Loucy (cell line): Measurements from ENCODE around the gene TLR3.

Experiments
- H2AFZ ChIP-seq: fragments of 200-600 bp; sonication (generic); 2 replicates; pipeline ENCODE4 v1.6.0; 2016; ENCODE audit warnings: antibody characterized with exemption, mild to moderate bottlenecking, low read length, moderate library complexity
- H3F3A ChIP-seq: fragments of 200-600 bp; 2 replicates; pipeline ENCODE4 v1.6.0; 2016; ENCODE audit warnings: antibody characterized with exemption, low read depth, mild to moderate bottlenecking
- H3K27me3 ChIP-seq: fragments of 200-600 bp; sonication (generic); 2 replicates; pipeline ENCODE4 v1.6.1; 2014; ENCODE audit warnings: low read length, mild to moderate bottlenecking; ENCODE audit not compliant: insufficient read depth, poor library complexity, severe bottlenecking
- H3K36me3 ChIP-seq: fragments of 200-600 bp; sonication (generic); 2 replicates; pipeline ENCODE4 v1.6.1; 2016; ENCODE audit warnings: low read length; ENCODE audit not compliant: insufficient read depth
- H3K4me1 ChIP-seq: fragments of 200-600 bp; sonication (generic); 2 replicates; pipeline ENCODE4 v1.5.1; 2014; ENCODE audit warnings: low read length, mild to moderate bottlenecking; ENCODE audit not compliant: insufficient read depth, poor library complexity, severe bottlenecking
- H3K4me2 ChIP-seq: fragments of 200-600 bp; sonication (generic); 2 replicates; pipeline ENCODE4 v1.6.0; 2014; ENCODE audit warnings: antibody characterized with exemption, low read length, low read depth, mild to moderate bottlenecking; ENCODE audit not compliant: poor library complexity, severe bottlenecking
- H3K4me3 ChIP-seq: fragments of 200-600 bp; sonication (generic); 2 replicates; pipeline ENCODE4 v1.5.1; 2014; ENCODE audit warnings: low read length, mild to moderate bottlenecking, mixed read lengths; ENCODE audit not compliant: poor library complexity, severe bottlenecking
- H3K79me2 ChIP-seq: fragments of 200-600 bp; sonication (generic); 2 replicates; pipeline ENCODE4 v1.6.1; 2014; ENCODE audit warnings: low read length; ENCODE audit not compliant: insufficient read depth
- H3K9ac ChIP-seq: fragments of 200-600 bp; sonication (generic); 2 replicates; pipeline ENCODE4 v1.6.0; 2014; ENCODE audit warnings: mild to moderate bottlenecking, low read depth, low read length, moderate library complexity; ENCODE audit not compliant: poor library complexity, severe bottlenecking
- H3K9me2 ChIP-seq: fragments of 200-600 bp; sonication (generic); replicated peaks from 2 replicates; pipeline ENCODE4 v1.6.1; 2016; ENCODE audit warnings: low read depth, low read length, mixed read lengths
- H3K9me3 ChIP-seq: fragments of 200-600 bp; sonication (generic); 2 replicates; pipeline ENCODE4 v1.6.1; 2014; ENCODE audit warnings: mild to moderate bottlenecking, antibody characterized with exemption, low read length, low read depth; ENCODE audit not compliant: insufficient read depth
- H4K20me1 ChIP-seq: fragments of 200-600 bp; sonication (generic); 2 replicates; pipeline ENCODE4 v1.6.0; 2014; ENCODE audit warnings: antibody characterized with exemption, low read length, mild to moderate bottlenecking; ENCODE audit not compliant: insufficient read depth, poor library complexity, severe bottlenecking
- CTCF ChIP-seq: fragments of 200-600 bp; sonication (generic); conservative IDR thresholded peaks from 2 replicates; pipeline ENCODE4 v1.5.1; 2014; ENCODE audit warnings: mild to moderate bottlenecking, antibody characterized with exemption, low read length
- EZH2phosphoT487 ChIP-seq: fragments of 200-600 bp; IDR thresholded peaks from 2 replicates; pipeline ENCODE4 v1.6.1; 2018; ENCODE audit warnings: antibody characterized with exemption, mild to moderate bottlenecking, moderate library complexity, borderline replicate concordance

The TLR3 gene

GRCh38 chr4:186024637-186025407 is 44.1 kb upstream of the TLR3 start:
- no peaks in the 10 kb centered on the region for H3F3A ChIP-seq
- TF ChIP-seq EZH2phosphoT487 (no peak), CTCF (no peak)
- H4K20me1 ChIP-seq = no peaks in the 10 kb centered on the region
- H2AFZ ChIP-seq = no peak overlapping the region
- H3K4me3 ChIP-seq = no peak overlapping the region
- H3K9me3 ChIP-seq = no peaks in the 10 kb centered on the region
- no peaks in the 10 kb centered on the region for H3K27me3 ChIP-seq
- H3K79me2 ChIP-seq = no peaks in the 10 kb centered on the region
- no peaks in the 10 kb centered on the region for H3K9me2 ChIP-seq
- H3K9ac ChIP-seq = no peak overlapping the region
- no peak overlapping the region for H3K4me2 ChIP-seq
- no peaks in the 10 kb centered on the region for H3K36me3 ChIP-seq
- H3K4me1 ChIP-seq = no peaks in the 10 kb centered on the region

GRCh38 chr4:186025408-186025690 is 43.6 kb upstream of the TLR3 start:
- no peaks in the 10 kb centered on the region for H3K9me3 ChIP-seq
- no peaks in the 10 kb centered on the region for H3F3A ChIP-seq
- no peaks in the 10 kb centered on the region for H3K4me1 ChIP-seq
- H4K20me1 ChIP-seq = no peaks in the 10 kb centered on the region
- TF ChIP-seq EZH2phosphoT487 (no peak), CTCF (no peak)
- H3K4me2 ChIP-seq = no peak overlapping the region
- H3K36me3 ChIP-seq = no peaks in the 10 kb centered on the region
- H3K79me2 ChIP-seq = no peaks in the 10 kb centered on the region
- no peaks in the 10 kb centered on the region for H3K27me3 ChIP-seq
- no peak overlapping the region for H2AFZ ChIP-seq
- H3K4me3 ChIP-seq = no peak overlapping the region
- no peak overlapping the region for H3K9ac ChIP-seq
- no peaks in the 10 kb centered on the region for H3K9me2 ChIP-seq

GRCh38 chr4:186027405-186027804 is 41.6 kb upstream of the TLR3 start:
- H3K9ac ChIP-seq = no peak overlapping the region
- H3K27me3 ChIP-seq = no peaks in the 10 kb centered on the region
- no peaks in the 10 kb centered on the region for H3K4me1 ChIP-seq
- TF ChIP-seq CTCF (no peak), EZH2phosphoT487 (no peak)
- H3K4me3 ChIP-seq = no peak overlapping the region
- H2AFZ ChIP-seq = no peak overlapping the region
- H4K20me1 ChIP-seq = no peaks in the 10 kb centered on the region
- H3K9me3 ChIP-seq = no peaks in the 10 kb centered on the region
- no peaks in the 10 kb centered on the region for H3K9me2 ChIP-seq
- no peak overlapping the region for H3K4me2 ChIP-seq
- H3K79me2 ChIP-seq = no peaks in the 10 kb centered on the region
- H3K36me3 ChIP-seq = no peaks in the 10 kb centered on the region
- H3F3A ChIP-seq = no peaks in the 10 kb centered on the region
